HUES6 (cell line): ENCODE data around the gene DTWD1.
"Not testable (repeated sequence)": the region's sequence is repeated elsewhere in the genome, so short reads cannot be mapped to it uniquely, and the experiment has no call there.

ENCODE experiments used
- H3K27ac ChIP-seq: 2 replicates; pipeline ENCODE4 v1.7.0; 2013; ENCODE audit warnings: low read depth, mild to moderate bottlenecking, low read length, inconsistent platforms
- H3K27me3 ChIP-seq: 2 replicates; pipeline ENCODE4 v1.6.1; 2013; ENCODE audit warnings: low read length; ENCODE audit not compliant: control insufficient read depth, insufficient read depth
- H3K36me3 ChIP-seq: 2 replicates; pipeline ENCODE4 v1.6.1; 2013; ENCODE audit warnings: low read length; ENCODE audit not compliant: control insufficient read depth, insufficient read depth
- H3K4me1 ChIP-seq: 2 replicates; pipeline ENCODE4 v1.6.1; 2013; ENCODE audit warnings: low read length; ENCODE audit not compliant: control insufficient read depth, insufficient read depth
- H3K4me3 ChIP-seq: 2 replicates; pipeline ENCODE4 v1.5.1; 2013; ENCODE audit warnings: low read depth, low read length
- H3K9ac ChIP-seq: one replicate; pipeline ENCODE4 v1.6.1; 2013; ENCODE audit warnings: mild to moderate bottlenecking, low read length
- H3K9me3 ChIP-seq: 2 replicates; pipeline ENCODE4 v1.6.1; 2013; ENCODE audit warnings: low read depth, low read length; ENCODE audit not compliant: control insufficient read depth, insufficient read depth

The DTWD1 gene

DNA sequence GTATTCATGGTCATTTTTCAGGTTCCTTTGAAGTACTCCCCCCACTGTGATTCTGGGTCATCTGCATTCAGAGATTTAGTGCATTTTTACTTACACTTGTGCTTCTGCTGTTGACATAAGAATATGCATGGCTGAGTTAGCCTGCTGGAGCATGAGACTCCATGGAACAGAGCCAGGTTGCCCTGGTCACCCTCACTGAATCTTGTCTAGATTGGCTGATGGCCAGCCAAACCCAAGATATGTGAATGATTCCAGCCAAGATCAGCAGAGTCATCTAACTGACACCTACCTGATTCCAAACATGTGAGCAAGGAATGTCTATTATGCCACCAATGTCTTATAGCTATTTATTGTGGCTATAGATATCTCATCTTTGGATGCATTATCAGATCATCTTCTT lies 25.1 kb downstream of the DTWD1 start:
- no peak overlapping the region for H3K4me3 ChIP-seq
- no peak overlapping the region for H3K27ac ChIP-seq
- no peak overlapping the region for H3K9ac ChIP-seq

GRCh38 chr15:49646891-49647290 lies 26.0 kb downstream of the DTWD1 start:
- H3K4me3 ChIP-seq: no peak overlapping the region
- peaks cover 11% of the 10 kb centered on the region; the same call in 1 of the 2 replicates for H3K4me1 ChIP-seq
- no peaks in the 10 kb centered on the region for H3K27me3 ChIP-seq
- H3K36me3 ChIP-seq: peaks cover 4% of the 10 kb centered on the region; the same call in 1 of the 2 replicates
- no peak overlapping the region for H3K9ac ChIP-seq
- no peak overlapping the region for H3K27ac ChIP-seq
- H3K9me3 ChIP-seq: 0 out of 2 replicates have a peak, but pooled peaks cover 5% of the 10 kb centered on the region

More for the DNA sequence above, 25.1 kb downstream of the DTWD1 start:
- Histone ChIP-seq H3K36me3 (peaks cover 4% of the 10 kb centered on the region; the same call in 1 of the 2 replicates), H3K27me3 (no peaks in the 10 kb centered on the region), H3K9me3 (no peaks in the 10 kb centered on the region), H3K4me1 (peaks cover 11% of the 10 kb centered on the region; the same call in 1 of the 2 replicates)

GRCh38 chr15:49649987-49650386 lies 29.1 kb downstream of the DTWD1 start:
- Histone ChIP-seq H3K9me3 (peaks cover 32% of the 10 kb centered on the region), H3K27ac (no peak overlapping the region), H3K9ac (no peak overlapping the region), H3K36me3 (peaks cover 4% of the 10 kb centered on the region; the same call in 1 of the 2 replicates), H3K4me3 (no peak overlapping the region), H3K4me1 (no peaks in the 10 kb centered on the region), H3K27me3 (no peaks in the 10 kb centered on the region)

DNA sequence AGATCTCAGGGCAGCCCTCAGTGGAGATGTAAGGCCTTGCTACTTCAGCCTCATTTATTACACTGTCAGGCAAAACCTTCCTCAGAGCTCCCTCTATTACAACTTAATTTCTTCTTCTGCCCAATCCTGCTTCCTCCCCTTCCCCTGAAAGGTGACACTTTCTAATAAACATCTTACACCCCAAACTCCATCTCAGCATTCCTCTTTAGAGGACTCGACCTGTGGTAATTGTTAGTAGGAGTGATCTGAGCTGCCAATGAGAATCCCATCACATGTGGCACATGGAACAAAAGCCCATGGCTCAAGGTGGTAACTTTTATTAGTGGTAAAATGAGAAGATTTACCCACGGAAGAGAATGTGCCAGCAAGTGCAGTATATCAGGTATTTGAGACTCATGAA lies 29.8 kb downstream of the DTWD1 start:
- Histone ChIP-seq H3K27ac (no peak overlapping the region), H3K9ac (no peak overlapping the region), H3K4me1 (no peaks in the 10 kb centered on the region), H3K27me3 (no peaks in the 10 kb centered on the region), H3K9me3 (peaks cover 32% of the 10 kb centered on the region), H3K4me3 (no peak overlapping the region), H3K36me3 (peaks cover 4% of the 10 kb centered on the region; the same call in 1 of the 2 replicates)

- H3K27me3 ChIP-seq: no peaks in the 10 kb centered on the region
- H3K4me3 ChIP-seq: no peak overlapping the region
- no peak overlapping the region for H3K9ac ChIP-seq
These were observed 32.1 kb downstream of the DTWD1 start for GRCh38 chr15:49652922-49653321.

DNA sequence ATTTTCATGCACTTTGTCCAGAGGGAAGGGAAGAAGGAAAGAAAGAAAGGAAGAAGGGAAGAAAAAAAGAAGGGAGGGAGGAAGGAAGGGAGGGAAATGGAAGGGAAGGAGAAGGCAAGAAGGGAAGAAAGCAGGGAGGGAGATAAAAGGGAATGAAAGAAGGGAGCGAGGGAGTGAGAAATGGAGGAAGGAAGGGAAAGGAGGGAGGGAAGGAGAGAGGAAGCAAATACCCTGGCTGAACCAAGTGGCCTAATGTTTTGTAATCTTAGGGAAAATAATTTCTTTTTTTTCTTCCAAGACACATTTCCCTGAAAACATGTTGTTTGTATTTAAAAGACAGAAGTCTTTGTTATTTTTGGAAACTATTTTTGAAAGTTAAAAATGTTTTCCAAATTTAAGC lies 35.9 kb downstream of the DTWD1 start:
- Histone ChIP-seq H3K36me3 (no peaks in the 10 kb centered on the region), H3K4me1 (no peaks in the 10 kb centered on the region), H3K27me3 (no peaks in the 10 kb centered on the region), H3K9ac (no peak overlapping the region), H3K4me3 (no peak overlapping the region), H3K27ac (no peak overlapping the region), H3K9me3 (peaks cover 42% of the 10 kb centered on the region)

More at GRCh38 chr15:49652922-49653321, 32.1 kb downstream of the DTWD1 start:
- Histone ChIP-seq H3K9me3 (peaks cover 42% of the 10 kb centered on the region), H3K4me1 (no peaks in the 10 kb centered on the region), H3K27ac (no peak overlapping the region), H3K36me3 (no peaks in the 10 kb centered on the region)

DNA sequence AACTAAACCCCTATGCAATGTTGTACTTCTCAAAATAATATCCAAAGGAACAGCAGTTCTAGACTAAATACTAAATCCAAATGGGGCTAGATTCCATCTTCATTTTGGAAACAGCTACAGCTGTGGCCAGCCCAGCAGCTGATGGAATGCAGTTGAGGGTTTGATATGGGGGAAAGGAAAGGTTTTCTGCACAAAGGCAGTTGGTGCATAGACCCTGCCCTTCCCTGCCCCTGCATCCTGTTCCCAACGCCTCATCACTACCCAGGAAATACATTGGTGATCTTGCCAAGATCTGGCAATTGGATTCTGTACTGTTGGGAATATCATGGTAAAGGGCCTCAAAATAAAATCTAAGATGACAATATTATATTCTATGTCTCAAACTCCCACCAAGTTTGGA lies 43.9 kb downstream of the DTWD1 start:
- H3K9me3 ChIP-seq: no peaks in the 10 kb centered on the region
- no peaks in the 10 kb centered on the region for H3K36me3 ChIP-seq
- no peak overlapping the region for H3K4me3 ChIP-seq
- H3K27me3 ChIP-seq: no peaks in the 10 kb centered on the region
- H3K27ac ChIP-seq: no peak overlapping the region
- H3K4me1 ChIP-seq: peaks cover 4% of the 10 kb centered on the region
- H3K9ac ChIP-seq: no peak overlapping the region

DNA sequence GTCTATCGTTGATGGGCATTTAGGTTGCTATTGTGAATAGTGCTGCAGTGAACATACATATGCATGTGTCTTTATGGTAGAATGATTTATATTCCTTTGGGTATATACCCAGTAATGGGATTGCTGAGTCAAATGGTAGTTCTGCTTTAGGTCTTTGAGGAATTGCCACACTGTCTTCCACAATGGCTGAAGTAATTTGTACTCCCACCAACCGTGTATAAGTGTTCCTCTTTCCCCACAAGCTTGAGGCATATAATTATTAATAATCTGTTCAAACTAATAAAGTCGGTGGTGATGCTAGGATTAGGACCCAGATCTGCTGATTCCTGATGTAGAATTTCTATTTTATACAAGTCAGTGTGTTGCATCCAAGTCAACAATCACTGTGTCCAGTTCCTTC lies 45.6 kb downstream of the DTWD1 start:
- H3K4me3 ChIP-seq, H3K36me3 ChIP-seq, H3K9me3 ChIP-seq, H3K4me1 ChIP-seq, H3K27me3 ChIP-seq, H3K27ac ChIP-seq, H3K9ac ChIP-seq: not testable (repeated sequence)

- Histone ChIP-seq H3K27me3 (no peaks in the 10 kb centered on the region), H3K4me3 (no peak overlapping the region), H3K4me1 (peaks cover 5% of the 10 kb centered on the region), H3K27ac (no peak overlapping the region), H3K9ac (no peak overlapping the region), H3K36me3 (no peaks in the 10 kb centered on the region), H3K9me3 (no peaks in the 10 kb centered on the region)
These were observed 48.4 kb downstream of the DTWD1 start for GRCh38 chr15:49669288-49669687.

DNA sequence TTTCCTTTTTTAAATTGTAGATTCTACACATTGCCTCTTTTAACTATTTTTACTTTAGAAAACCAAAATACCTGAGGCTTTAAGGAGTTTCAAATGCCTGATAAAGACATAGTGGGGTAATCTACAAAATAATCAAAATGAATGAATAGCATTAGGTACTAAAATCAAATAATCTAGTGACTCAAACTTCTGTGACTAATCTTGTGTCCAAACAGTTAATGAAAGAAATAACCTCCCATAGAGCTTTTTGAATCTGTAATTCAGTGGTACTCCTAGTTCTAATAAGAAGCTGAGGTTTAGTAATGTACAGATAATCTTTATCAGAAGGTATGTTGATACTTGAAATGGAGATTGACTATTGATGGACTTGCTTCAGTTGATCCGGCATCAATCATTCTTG lies 53.0 kb downstream of the DTWD1 start:
- H3K4me1 ChIP-seq: peaks cover 8% of the 10 kb centered on the region
- no peaks in the 10 kb centered on the region for H3K9me3 ChIP-seq
- no peaks in the 10 kb centered on the region for H3K27me3 ChIP-seq
- no peaks in the 10 kb centered on the region for H3K36me3 ChIP-seq
- no peak overlapping the region for H3K4me3 ChIP-seq
- no peak overlapping the region for H3K27ac ChIP-seq
- no peak overlapping the region for H3K9ac ChIP-seq

- Histone ChIP-seq H3K27ac (no peak overlapping the region), H3K4me1 (peaks cover 4% of the 10 kb centered on the region), H3K9ac (no peak overlapping the region), H3K36me3 (no peaks in the 10 kb centered on the region), H3K27me3 (no peaks in the 10 kb centered on the region), H3K9me3 (no peaks in the 10 kb centered on the region), H3K4me3 (no peak overlapping the region)
These were observed 53.5 kb downstream of the DTWD1 start for GRCh38 chr15:49674370-49674769.

DNA sequence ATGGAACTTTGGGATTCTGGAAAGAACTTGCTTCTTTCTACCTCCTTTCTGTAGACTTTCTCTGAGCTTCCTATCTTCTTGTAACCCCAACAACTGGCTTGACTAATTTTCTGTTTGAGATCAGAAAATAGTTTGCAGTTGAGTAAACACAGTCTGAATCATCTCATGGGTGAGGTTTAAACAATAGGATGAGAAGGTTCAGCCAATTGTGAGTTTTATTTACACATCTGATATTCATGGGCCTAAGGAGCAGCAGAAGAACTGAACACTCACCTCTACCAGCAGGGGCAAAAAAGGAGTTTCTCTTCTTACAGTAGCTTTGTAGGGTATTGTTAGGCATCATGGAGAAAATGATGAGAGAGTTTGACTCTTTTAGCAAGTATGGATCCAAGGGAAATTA lies 54.2 kb downstream of the DTWD1 start:
- H3K9me3 ChIP-seq: no peaks in the 10 kb centered on the region
- H3K27me3 ChIP-seq: no peaks in the 10 kb centered on the region
- no peak overlapping the region for H3K27ac ChIP-seq
- H3K4me3 ChIP-seq: no peak overlapping the region
- no peaks in the 10 kb centered on the region for H3K36me3 ChIP-seq
- peaks cover 4% of the 10 kb centered on the region for H3K4me1 ChIP-seq
- no peak overlapping the region for H3K9ac ChIP-seq
